ENCODE results near the gene PTPRO.
"Not testable (repeated sequence)": the region's sequence is repeated elsewhere in the genome, so short reads cannot be mapped to it uniquely, and the experiment has no call there.

PTPRO gene

DNA sequence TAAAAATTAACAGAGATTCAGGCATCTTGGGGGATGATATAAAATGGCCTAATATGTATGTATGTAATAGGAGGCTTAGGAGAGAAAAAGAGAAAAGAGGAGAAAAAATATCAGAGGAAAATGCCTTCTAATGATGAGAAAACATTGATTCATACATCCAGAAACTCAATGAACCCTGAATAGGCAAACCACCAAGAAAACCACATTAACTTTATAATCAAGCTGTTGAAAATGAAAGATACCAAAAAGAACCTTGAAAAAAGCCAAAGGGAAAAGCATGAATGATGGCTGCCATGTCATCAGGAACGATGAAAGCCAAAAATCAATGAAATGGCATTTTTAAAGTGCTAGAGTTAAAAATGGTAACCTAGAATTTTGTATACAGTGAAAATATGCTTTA, 286.6 kb downstream of the PTPRO start:
- TF ChIP-seq, protein P1, sequence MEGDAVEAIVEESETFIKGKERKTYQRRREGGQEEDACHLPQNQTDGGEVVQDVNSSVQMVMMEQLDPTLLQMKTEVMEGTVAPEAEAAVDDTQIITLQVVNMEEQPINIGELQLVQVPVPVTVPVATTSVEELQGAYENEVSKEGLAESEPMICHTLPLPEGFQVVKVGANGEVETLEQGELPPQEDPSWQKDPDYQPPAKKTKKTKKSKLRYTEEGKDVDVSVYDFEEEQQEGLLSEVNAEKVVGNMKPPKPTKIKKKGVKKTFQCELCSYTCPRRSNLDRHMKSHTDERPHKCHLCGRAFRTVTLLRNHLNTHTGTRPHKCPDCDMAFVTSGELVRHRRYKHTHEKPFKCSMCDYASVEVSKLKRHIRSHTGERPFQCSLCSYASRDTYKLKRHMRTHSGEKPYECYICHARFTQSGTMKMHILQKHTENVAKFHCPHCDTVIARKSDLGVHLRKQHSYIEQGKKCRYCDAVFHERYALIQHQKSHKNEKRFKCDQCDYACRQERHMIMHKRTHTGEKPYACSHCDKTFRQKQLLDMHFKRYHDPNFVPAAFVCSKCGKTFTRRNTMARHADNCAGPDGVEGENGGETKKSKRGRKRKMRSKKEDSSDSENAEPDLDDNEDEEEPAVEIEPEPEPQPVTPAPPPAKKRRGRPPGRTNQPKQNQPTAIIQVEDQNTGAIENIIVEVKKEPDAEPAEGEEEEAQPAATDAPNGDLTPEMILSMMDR (conservative IDR thresholded peaks at IDR 0.05; ENCODE audit: low read depth, low read length): no peak
- no peak for DNase-seq (ENCODE audit: low read depth)
- no peak overlapping the region for H3K4me3 ChIP-seq (ENCODE audit: low read depth, low read length)

DNA sequence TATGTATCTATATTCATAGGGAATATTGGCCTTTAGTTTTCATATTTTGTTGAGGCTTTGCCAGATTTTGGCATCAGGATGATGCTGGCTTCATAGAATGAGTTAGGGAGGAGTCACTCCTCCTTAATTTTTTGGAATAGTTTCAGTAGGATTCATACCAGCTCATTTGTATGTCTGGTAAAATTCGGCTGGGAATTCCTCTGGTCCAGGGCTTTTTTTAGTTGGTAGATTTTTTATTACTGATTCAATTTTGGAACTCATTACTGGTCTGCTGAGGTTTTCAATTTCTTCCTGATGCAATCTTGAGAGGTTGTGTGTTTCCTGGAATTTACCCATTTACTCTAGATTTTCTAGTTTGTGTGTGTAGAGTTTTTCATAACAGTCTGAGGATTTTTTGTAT, 291.7 kb downstream of the PTPRO start:
- H3K4me3 ChIP-seq (ENCODE audit: low read depth, low read length): no peak overlapping the region
- TF ChIP-seq, protein P1 (conservative IDR thresholded peaks at IDR 0.05; ENCODE audit: low read depth, low read length): no peak
- DNase-seq (ENCODE audit: low read depth): no peak

DNA sequence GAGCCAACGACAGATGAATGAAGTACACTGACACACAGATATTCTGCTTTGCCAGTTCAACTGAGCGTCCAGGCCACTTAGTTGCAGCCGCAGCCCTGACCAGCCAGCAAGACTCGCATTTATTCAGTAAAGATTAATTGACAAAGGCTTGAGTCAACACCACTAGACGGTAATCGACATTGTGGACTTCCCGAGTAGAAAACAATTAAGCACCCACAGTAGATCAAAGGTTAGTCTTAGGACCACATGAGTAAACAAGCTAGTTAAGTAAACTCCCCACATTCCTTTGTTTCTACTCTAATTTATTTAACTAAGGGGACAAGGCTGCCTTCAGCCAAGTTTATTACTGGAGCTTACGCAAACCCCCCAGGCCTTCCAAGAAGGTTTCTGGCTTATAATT, 294.2 kb downstream of the PTPRO start:
- DNase-seq (ENCODE audit: low read depth): not testable (repeated sequence)

DNA sequence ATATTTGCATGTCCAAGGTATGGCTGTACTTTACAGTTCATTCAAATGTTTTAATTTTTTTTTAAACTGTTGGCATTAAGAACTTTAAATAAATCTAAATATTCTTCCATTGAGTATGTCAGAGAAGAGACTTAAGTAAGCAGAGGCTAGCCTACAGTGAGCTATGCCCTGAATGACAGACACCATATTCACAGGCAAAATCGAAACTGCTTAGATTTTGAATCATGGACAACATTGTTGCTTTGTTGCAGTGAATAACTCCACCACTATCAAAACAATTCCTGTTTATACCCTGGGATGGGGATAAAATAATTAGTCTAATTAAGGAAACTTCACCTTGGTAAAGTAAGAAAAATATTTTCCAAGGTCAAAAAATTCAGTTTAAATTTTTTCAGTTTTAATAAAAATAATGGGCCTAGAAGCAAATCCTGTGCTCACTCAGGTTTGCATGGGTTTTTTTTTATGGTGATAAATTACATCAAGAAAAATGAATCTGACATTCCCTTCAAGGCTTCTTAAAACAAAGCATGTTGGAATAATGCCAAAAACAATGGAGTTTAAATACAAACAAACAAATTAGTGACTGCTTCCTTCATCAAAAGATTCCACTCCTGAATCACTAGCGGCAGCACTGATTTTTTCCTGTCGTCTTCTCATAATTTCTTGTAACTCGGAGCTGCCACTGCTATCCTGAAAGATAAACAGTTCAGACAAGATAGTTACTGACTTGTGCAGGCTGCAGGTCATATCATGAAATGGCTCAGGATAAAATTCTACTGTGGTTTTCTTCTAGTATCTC, 298.6 kb downstream of the PTPRO start:
- H3K4me3 ChIP-seq (ENCODE audit: low read depth, low read length): no peak overlapping the region
- TF ChIP-seq, protein P1 (conservative IDR thresholded peaks at IDR 0.05; ENCODE audit: low read depth, low read length): no peak
- DNase-seq (ENCODE audit: low read depth): peak; percentile 61

More for the DNA sequence above, 294.2 kb downstream of the PTPRO start:
- H3K4me3 ChIP-seq (ENCODE audit: low read depth, low read length): not testable (repeated sequence)

- no peak for DNase-seq (ENCODE audit: low read depth)
- no peak overlapping the region for H3K4me3 ChIP-seq (ENCODE audit: low read depth, low read length)
- TF ChIP-seq, protein P1 (conservative IDR thresholded peaks at IDR 0.05; ENCODE audit: low read depth, low read length): no peak
These were observed 302.8 kb downstream of the PTPRO start for GRCh38 chr12:15625075-15625474.

DNA sequence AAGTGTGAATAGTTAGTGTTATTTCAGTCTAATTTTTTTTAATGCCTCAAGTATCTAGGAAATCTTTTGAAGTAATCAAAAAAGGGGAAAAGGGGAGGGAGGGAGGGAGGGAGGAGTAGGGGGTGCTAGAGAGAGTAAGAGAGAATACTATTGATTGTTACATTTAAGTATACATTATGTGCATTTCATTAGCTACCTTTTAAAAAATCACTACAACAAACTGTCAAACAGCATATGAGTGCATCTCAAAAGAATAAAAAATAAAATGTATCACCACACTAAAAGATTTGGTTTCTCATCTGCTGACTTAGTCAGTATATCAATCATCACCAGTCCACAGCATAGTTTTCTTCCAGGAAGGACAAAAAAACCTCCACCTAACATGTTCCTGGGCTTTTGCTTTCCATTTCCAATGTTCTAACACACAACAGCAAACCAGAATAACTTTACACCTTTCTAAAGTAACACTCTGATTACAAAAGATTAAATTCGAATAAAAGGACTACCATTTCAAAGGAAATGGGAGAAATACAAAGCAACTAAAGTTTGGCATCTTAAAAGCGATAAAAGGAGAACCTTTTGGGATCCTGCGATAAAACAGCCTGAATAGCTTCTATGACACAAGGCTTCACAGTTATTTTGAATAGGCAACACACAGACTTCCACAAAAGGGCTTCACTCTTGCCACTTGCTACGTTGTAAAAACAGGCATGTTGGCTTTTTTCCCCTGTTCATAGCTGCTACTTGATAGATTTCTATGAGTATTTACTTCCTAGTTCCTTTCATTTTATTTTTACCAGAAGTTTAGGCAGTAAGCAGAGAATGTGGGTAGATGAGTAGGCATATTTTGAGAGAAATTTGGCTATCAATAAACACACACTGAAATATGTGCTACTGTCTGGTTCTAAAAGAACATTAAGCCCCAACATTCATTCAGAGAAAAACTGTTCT, 306.0 kb downstream of the PTPRO start:
- TF ChIP-seq, protein P1 (conservative IDR thresholded peaks at IDR 0.05; ENCODE audit: low read depth, low read length): no peak

GRCh38 chr12:15629108-15629507, 306.8 kb downstream of the PTPRO start:
- H3K4me3 ChIP-seq (ENCODE audit: low read depth, low read length): no peak overlapping the region
- TF ChIP-seq, protein P1 (conservative IDR thresholded peaks at IDR 0.05; ENCODE audit: low read depth, low read length): no peak
- peak; percentile 100 for DNase-seq (ENCODE audit: low read depth)

More for the DNA sequence above, 306.0 kb downstream of the PTPRO start:
- DNase-seq (ENCODE audit: low read depth): peak; percentile 73
- no peak overlapping the region for H3K4me3 ChIP-seq (ENCODE audit: low read depth, low read length)

Measured in choroid plexus epithelial cell (primary cell).